GM06990 (cell line): Measurements from ENCODE around the gene TP53I11.

Experiments
- DNase-seq: peaks from one replicate; pipeline ENCODE4 v3.0.0-alpha.2; 2011; ENCODE audit not compliant: insufficient read length; ENCODE audit errors: extremely low read depth
- H3K27me3 ChIP-seq: replicated peaks from 2 replicates; pipeline ENCODE4 v1.6.0; 2011; ENCODE audit warnings: low read length; ENCODE audit not compliant: control insufficient read depth, insufficient read depth
- H3K36me3 ChIP-seq: 2 replicates; pipeline ENCODE4 v1.5.1; 2011; ENCODE audit warnings: low read length; ENCODE audit not compliant: control insufficient read depth, insufficient read depth
- H3K4me3 ChIP-seq: replicated peaks from 2 replicates; pipeline ENCODE4 v1.5.1; 2011; ENCODE audit warnings: low read depth, mild to moderate bottlenecking, control low read depth, low read length
- TF ChIP-seq, protein P1 (sequence below): IDR thresholded peaks from 2 replicates; pipeline ENCODE4 v1.5.1; 2011; ENCODE audit warnings: low read length, control low read depth, mild to moderate bottlenecking, inconsistent platforms; ENCODE audit not compliant: insufficient read depth, poor library complexity, severe bottlenecking

TP53I11 gene

DNA sequence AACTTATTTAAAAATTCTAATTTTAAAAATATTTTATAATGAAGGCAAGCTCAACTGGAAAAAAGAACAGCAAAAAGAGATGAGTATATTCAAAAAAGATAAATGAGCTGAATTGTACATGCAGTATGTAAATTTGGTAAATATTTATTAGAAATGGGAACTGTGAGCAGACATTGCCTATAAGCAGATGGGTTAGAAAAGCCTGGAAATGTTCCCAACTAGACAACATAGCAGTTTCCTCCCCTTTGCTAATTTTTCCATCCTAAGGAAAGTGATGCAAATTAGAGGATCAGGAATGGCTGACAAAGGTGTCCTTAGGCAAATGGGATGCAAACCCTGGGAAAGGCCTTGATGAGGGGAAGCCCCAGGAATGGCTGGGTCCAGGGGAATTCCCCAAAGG is 37.2 kb downstream of the TP53I11 start:
- Histone ChIP-seq H3K27me3 (no peaks in the 10 kb centered on the region; the same call in 1 of the 2 replicates), H3K36me3 (no peaks in the 10 kb centered on the region), H3K4me3 (no peak overlapping the region)
- DNase-seq, result no peak
- TF ChIP-seq, protein P1, sequence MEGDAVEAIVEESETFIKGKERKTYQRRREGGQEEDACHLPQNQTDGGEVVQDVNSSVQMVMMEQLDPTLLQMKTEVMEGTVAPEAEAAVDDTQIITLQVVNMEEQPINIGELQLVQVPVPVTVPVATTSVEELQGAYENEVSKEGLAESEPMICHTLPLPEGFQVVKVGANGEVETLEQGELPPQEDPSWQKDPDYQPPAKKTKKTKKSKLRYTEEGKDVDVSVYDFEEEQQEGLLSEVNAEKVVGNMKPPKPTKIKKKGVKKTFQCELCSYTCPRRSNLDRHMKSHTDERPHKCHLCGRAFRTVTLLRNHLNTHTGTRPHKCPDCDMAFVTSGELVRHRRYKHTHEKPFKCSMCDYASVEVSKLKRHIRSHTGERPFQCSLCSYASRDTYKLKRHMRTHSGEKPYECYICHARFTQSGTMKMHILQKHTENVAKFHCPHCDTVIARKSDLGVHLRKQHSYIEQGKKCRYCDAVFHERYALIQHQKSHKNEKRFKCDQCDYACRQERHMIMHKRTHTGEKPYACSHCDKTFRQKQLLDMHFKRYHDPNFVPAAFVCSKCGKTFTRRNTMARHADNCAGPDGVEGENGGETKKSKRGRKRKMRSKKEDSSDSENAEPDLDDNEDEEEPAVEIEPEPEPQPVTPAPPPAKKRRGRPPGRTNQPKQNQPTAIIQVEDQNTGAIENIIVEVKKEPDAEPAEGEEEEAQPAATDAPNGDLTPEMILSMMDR, result no peak

DNA sequence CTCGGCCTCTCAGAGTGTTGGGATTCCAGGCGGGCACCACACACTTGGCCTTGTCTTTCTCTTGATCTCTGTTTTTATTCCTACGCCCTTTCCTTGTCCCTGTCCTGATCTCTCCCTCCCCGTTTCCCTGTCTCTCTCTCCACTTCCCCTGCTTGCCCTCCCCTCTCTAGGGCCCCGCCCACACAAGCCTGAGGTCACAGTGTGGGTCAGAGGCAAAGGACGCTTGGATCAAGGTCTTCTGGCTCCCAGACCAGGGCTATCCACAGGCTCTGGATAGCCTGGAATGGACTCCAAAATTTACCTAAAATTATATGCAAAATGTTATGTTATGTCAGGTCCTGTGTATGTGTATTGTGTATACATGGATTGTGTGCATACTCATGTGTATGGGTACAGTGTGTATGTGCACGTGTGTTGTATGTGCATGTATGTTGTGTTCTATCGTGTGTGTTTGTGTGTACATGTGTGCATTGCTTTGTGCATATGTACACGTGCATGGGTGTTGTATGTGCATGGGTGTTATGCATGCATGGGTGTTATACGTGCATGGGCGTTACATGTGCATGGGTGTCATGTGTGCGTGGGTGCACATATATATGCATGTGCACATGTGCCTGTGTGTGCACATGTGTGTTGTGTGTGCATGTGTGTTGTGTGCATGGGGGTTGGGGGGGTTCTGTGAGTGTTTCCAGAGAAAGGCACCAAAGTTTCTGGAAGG is 38.3 kb downstream of the TP53I11 start:
- H3K27me3 ChIP-seq, result no peaks in the 10 kb centered on the region; the same call in 1 of the 2 replicates
- TF ChIP-seq, protein P1, result no peak
- H3K4me3 ChIP-seq, result no peak overlapping the region
- DNase-seq, result no peak
- no peaks in the 10 kb centered on the region for H3K36me3 ChIP-seq

DNA sequence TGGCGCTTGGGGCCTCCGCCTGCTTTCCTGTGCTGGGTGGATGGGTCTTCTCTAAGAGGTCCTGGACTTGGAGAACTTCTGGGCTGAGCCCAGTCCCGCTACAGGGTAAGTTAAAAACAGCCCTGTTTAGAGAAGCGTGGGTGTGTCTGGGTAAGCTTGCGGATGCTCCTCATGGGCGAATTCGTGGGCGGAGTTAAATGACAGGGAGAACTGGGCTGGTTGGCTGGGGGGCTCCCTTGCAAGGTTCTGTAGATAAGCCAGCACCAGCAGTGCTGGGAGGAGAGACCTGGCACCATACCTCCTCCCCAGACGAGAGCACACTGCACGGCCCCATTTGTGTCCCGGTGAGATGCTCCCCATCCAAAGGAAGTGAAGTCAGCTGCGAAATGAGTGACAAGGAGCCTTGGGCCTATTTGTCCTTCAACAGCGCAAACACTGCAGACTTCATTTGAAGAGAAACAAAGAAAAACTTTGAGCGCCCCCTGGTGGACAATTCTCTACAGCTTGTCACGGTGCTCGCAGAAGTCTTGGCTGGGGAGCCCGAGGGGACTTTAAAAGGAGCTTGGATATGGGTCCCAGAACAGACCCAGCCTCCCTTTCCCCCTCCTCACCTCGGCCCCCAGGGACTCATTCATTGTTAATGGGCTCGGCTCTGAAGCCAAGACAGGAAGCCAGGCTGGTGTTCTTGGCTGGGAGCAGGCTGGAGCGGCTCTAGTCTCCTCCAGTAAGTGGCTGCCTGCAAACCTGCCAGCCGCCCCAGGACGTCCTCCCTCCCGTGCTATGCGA is 39.5 kb downstream of the TP53I11 start:
- Histone ChIP-seq H3K4me3 (no peak overlapping the region), H3K36me3 (no peaks in the 10 kb centered on the region), H3K27me3 (no peaks in the 10 kb centered on the region; the same call in 1 of the 2 replicates)
- TF ChIP-seq, protein P1, result peak; percentile 75
- peak; percentile 54 for DNase-seq

DNA sequence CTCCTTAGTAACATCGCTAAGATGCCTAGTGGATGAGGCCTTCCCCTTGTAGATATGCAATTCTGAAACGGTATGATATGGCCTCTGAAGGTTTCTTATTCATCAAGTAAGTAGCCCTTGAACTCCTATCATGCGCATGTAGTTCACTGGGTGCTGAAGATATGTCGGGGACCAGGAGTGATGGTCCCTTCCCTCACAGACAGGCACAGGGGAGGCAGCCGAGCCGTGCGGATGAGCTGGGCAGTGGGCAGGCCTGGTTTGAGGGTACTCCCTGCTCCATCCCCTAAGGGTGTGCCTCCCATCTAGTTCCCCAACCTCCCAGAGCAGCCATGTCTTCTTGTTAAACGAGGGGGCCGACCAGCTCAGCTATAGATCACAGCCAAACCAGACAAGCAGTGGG is 40.1 kb downstream of the TP53I11 start:
- no peak for DNase-seq
- TF ChIP-seq, protein P1, result no peak
- H3K36me3 ChIP-seq, result no peaks in the 10 kb centered on the region
- no peak overlapping the region for H3K4me3 ChIP-seq
- H3K27me3 ChIP-seq, result no peaks in the 10 kb centered on the region; the same call in 1 of the 2 replicates

DNA sequence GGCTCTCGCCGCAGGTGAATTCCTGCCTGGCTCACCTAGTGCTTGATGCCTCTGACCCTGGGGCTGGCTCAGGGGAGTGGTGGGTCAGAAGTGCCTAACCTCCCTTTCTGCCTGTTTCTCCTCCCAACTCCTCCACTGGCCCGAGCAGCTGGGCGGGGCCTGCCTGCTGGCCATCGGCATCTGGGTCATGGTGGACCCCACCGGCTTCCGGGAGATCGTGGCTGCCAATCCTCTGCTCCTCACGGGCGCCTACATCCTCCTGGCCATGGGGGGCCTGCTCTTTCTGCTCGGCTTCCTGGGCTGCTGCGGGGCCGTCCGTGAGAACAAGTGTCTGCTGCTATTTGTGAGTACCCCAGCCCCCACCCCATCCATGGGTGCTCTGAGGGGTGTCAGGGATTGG is 41.1 kb downstream of the TP53I11 start:
- no peak for DNase-seq
- TF ChIP-seq, protein P1, result no peak

More for the DNA sequence above, 41.1 kb downstream of the TP53I11 start:
- Histone ChIP-seq H3K27me3 (no peaks in the 10 kb centered on the region; the same call in 1 of the 2 replicates), H3K36me3 (no peaks in the 10 kb centered on the region), H3K4me3 (no peak overlapping the region)
